H9 (cell line): ENCODE results near the gene CTNNBL1. TPM values are rescaled to one million over a fixed set of nuclear protein-coding genes. Genes with fewer than 3 reads are reported as not detected.

ENCODE experiments used
- DNase-seq: peaks from one replicate; pipeline ENCODE4 v3.0.0-alpha.2; 2017
- H2AFZ ChIP-seq: one replicate; pipeline ENCODE4 v1.6.1; 2013; ENCODE audit warnings: mild to moderate bottlenecking, low read length, control low read depth, moderate library complexity
- H2AK5ac ChIP-seq: 2 replicates; pipeline ENCODE4 v1.6.1; 2013; ENCODE audit warnings: low read length, control low read depth, mixed read lengths; ENCODE audit not compliant: insufficient read length
- H2BK120ac ChIP-seq: one replicate; pipeline ENCODE4 v1.6.1; 2013; ENCODE audit warnings: low read depth, mild to moderate bottlenecking, low read length, control low read depth, inconsistent platforms; ENCODE audit not compliant: poor library complexity, severe bottlenecking
- H2BK12ac ChIP-seq: 2 replicates; pipeline ENCODE4 v1.6.1; 2013; ENCODE audit warnings: low read length, control low read depth, mixed read lengths, low read depth; ENCODE audit not compliant: insufficient read length
- H2BK15ac ChIP-seq: 2 replicates; pipeline ENCODE4 v1.6.1; 2013; ENCODE audit warnings: low read depth, low read length, control low read depth
- H2BK20ac ChIP-seq: one replicate; pipeline ENCODE4 v1.6.1; 2013; ENCODE audit warnings: low read depth, mild to moderate bottlenecking, low read length, control low read depth, inconsistent platforms; ENCODE audit not compliant: poor library complexity, severe bottlenecking
- H2BK5ac ChIP-seq: 2 replicates; pipeline ENCODE4 v1.6.1; 2013; ENCODE audit warnings: low read length, control low read depth, mixed read lengths; ENCODE audit not compliant: insufficient read length
- H3K14ac ChIP-seq: 2 replicates; pipeline ENCODE4 v1.6.1; 2013; ENCODE audit warnings: low read length, control low read depth; ENCODE audit not compliant: insufficient read depth
- H3K18ac ChIP-seq: 2 replicates; pipeline ENCODE4 v1.6.1; 2013; ENCODE audit warnings: low read depth, mild to moderate bottlenecking, mixed read lengths, low read length, control low read depth; ENCODE audit not compliant: insufficient read length
- H3K23ac ChIP-seq: 2 replicates; pipeline ENCODE4 v1.6.1; 2013; ENCODE audit warnings: low read length, control low read depth, mixed read lengths, low read depth; ENCODE audit not compliant: insufficient read length
- H3K23me2 ChIP-seq: 2 replicates; pipeline ENCODE4 v1.6.1; 2013; ENCODE audit warnings: low read depth, mild to moderate bottlenecking, mixed read lengths, low read length, control low read depth; ENCODE audit not compliant: insufficient read length, poor library complexity, severe bottlenecking
- H3K27ac ChIP-seq: 2 replicates; pipeline ENCODE4 v1.5.1; 2013; ENCODE audit warnings: low read length, control low read depth, mixed read lengths, low read depth; ENCODE audit not compliant: insufficient read length
- H3K27me3 ChIP-seq: 2 replicates; pipeline ENCODE4 v1.6.1; 2013; ENCODE audit warnings: low read length, control low read depth, inconsistent platforms; ENCODE audit not compliant: insufficient read depth
- H3K4ac ChIP-seq: 2 replicates; pipeline ENCODE4 v1.6.1; 2013; ENCODE audit warnings: low read depth, mild to moderate bottlenecking, control low read depth, inconsistent platforms, low read length, moderate library complexity
- H3K4me1 ChIP-seq: 2 replicates; pipeline ENCODE4 v1.6.1; 2013; ENCODE audit warnings: low read length, control low read depth, inconsistent platforms; ENCODE audit not compliant: insufficient read depth
- H3K4me2 ChIP-seq: 2 replicates; pipeline ENCODE4 v1.6.1; 2013; ENCODE audit warnings: low read length, control low read depth, mixed read lengths; ENCODE audit not compliant: insufficient read length, insufficient read depth
- H3K56ac ChIP-seq: 2 replicates; pipeline ENCODE4 v1.6.1; 2013; ENCODE audit warnings: low read depth, mild to moderate bottlenecking, mixed read lengths, low read length, control low read depth; ENCODE audit not compliant: insufficient read length
- H3K79me1 ChIP-seq: 2 replicates; pipeline ENCODE4 v1.6.1; 2013; ENCODE audit warnings: low read depth, mild to moderate bottlenecking, moderate library complexity, low read length, control low read depth, inconsistent platforms; ENCODE audit not compliant: insufficient read depth, poor library complexity, severe bottlenecking
- H3K79me2 ChIP-seq: 2 replicates; pipeline ENCODE4 v1.6.1; 2013; ENCODE audit warnings: low read length, control low read depth, inconsistent platforms; ENCODE audit not compliant: insufficient read depth
- H3K9ac ChIP-seq: 2 replicates; pipeline ENCODE4 v1.6.1; 2013; ENCODE audit warnings: low read length, control low read depth, mixed read lengths; ENCODE audit not compliant: insufficient read length; ENCODE audit errors: extremely low read depth
- H3K9me3 ChIP-seq: one replicate; pipeline ENCODE4 v1.6.1; 2013; ENCODE audit warnings: low read depth, low read length, inconsistent platforms; ENCODE audit not compliant: control insufficient read depth
- H3T11ph ChIP-seq: one replicate; pipeline ENCODE4 v1.6.1; 2013; ENCODE audit warnings: mild to moderate bottlenecking, low read length, control low read depth, inconsistent platforms
- H4K20me1 ChIP-seq: one replicate; pipeline ENCODE4 v1.6.1; 2013; ENCODE audit not compliant: control insufficient read depth, insufficient read length, insufficient read depth
- H4K5ac ChIP-seq: 2 replicates; pipeline ENCODE4 v1.6.1; 2013; ENCODE audit warnings: low read depth, mild to moderate bottlenecking, mixed read lengths, low read length, control low read depth; ENCODE audit not compliant: insufficient read length
- H4K8ac ChIP-seq: replicated peaks from 2 replicates; pipeline ENCODE4 v1.6.1; 2013; ENCODE audit warnings: low read length, control low read depth, mixed read lengths, low read depth; ENCODE audit not compliant: insufficient read length
- H4K91ac ChIP-seq: 2 replicates; pipeline ENCODE4 v1.6.1; 2013; ENCODE audit warnings: low read depth, mild to moderate bottlenecking, moderate library complexity, mixed read lengths, low read length, control low read depth; ENCODE audit not compliant: insufficient read length
- H3K27ac Mint-ChIP-seq, 3 experiments: 2 replicates in 2 of 3; 3 replicates in 1 of 3; pipeline ENCODE4 v1.8.0; 2020 to 2021; ENCODE audit warnings: mixed read lengths in 3 of 3, mild to moderate bottlenecking in 1 of 3, moderate library complexity in 1 of 3
- H3K27me3 Mint-ChIP-seq: 2 replicates; pipeline ENCODE4 v1.8.0; 2021; ENCODE audit warnings: low read depth, mild to moderate bottlenecking, moderate library complexity, mixed read lengths
- H3K36me3 Mint-ChIP-seq, 3 experiments: 2 replicates in 2 of 3; 3 replicates in 1 of 3; pipeline ENCODE4 v1.8.0; 2020 to 2021; ENCODE audit warnings: low read depth in 3 of 3, mixed read lengths in 3 of 3; ENCODE audit not compliant: insufficient read depth in 1 of 3
- H3K4me1 Mint-ChIP-seq, 2 experiments: 2 replicates each; pipeline ENCODE4 v1.8.0; 2020; ENCODE audit warnings: mixed read lengths in 2 of 2
- H3K4me3 Mint-ChIP-seq, 2 experiments: 2 replicates in 1 of 2; 3 replicates in 1 of 2; pipeline ENCODE4 v1.8.0; 2020 to 2021; ENCODE audit warnings: mild to moderate bottlenecking in 2 of 2, mixed read lengths in 2 of 2, moderate library complexity in 1 of 2
- H3K9me3 Mint-ChIP-seq, 2 experiments: 2 replicates in 1 of 2; 3 replicates in 1 of 2; pipeline ENCODE4 v1.8.0; 2020; ENCODE audit warnings: mild to moderate bottlenecking in 2 of 2, mixed read lengths in 2 of 2, moderate library complexity in 1 of 2
- WGBS: extraction: QIAGEN DNeasy Blood & Tissue Kit; methylation state at CpG from one replicate; pipeline ENCODE4 v1.1.7; 2013; ENCODE audit warnings: missing lambda C conversion rate, low lambda C conversion rate, mixed read lengths; ENCODE audit not compliant: insufficient read length; ENCODE audit errors: extremely low coverage; 5-methylcytosine and 5-hydroxymethylcytosine counted together
- total RNA-seq: library from RNA; stranded (reverse); gene quantifications from 2 replicates; pipeline ENCODE4 v1.2.1, GENCODE V29; 2021
- TF ChIP-seq, protein P1 (sequence below): fragments of 200-600 bp; sonication (generic); conservative IDR thresholded peaks from 3 replicates; pipeline ENCODE4 v1.8.0; 2021; ENCODE audit warnings: antibody characterized with exemption, mild to moderate bottlenecking

The CTNNBL1 gene
- total RNA-seq, 1 experiment from 2014 or later: 67.2 TPM

DNA sequence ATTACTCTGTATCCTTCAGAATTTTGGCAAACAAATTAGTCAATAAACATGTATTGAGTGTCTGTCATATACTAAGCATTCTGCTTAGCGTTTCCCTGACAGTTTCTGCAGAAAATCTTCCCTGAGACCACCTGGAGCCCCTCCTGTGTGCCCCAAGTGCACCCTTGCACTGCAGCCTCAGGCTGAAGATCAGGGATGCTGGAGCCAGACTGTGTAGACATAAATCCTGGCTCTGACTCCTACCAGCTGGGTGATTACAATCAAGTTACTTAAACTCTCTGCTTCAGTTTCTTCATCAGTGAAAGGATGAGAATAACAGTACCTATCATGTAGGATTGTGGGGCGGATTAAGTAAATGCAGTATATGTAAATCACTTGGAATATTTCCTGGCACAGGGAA lies 155.7 kb downstream of the CTNNBL1 start:
- no CpG with 5 or more reads among the region's 2 CpGs for WGBS
- TF ChIP-seq, protein P1, sequence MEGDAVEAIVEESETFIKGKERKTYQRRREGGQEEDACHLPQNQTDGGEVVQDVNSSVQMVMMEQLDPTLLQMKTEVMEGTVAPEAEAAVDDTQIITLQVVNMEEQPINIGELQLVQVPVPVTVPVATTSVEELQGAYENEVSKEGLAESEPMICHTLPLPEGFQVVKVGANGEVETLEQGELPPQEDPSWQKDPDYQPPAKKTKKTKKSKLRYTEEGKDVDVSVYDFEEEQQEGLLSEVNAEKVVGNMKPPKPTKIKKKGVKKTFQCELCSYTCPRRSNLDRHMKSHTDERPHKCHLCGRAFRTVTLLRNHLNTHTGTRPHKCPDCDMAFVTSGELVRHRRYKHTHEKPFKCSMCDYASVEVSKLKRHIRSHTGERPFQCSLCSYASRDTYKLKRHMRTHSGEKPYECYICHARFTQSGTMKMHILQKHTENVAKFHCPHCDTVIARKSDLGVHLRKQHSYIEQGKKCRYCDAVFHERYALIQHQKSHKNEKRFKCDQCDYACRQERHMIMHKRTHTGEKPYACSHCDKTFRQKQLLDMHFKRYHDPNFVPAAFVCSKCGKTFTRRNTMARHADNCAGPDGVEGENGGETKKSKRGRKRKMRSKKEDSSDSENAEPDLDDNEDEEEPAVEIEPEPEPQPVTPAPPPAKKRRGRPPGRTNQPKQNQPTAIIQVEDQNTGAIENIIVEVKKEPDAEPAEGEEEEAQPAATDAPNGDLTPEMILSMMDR: no peak

More for the DNA sequence above, 155.7 kb downstream of the CTNNBL1 start:
- Histone ChIP-seq H3K79me2 (no peaks in the 10 kb centered on the region), H3T11ph (no peak overlapping the region), H2BK5ac (no peak overlapping the region), H3K27me3 (no peaks in the 10 kb centered on the region), H3K23me2 (no peaks in the 10 kb centered on the region), H3K9ac (no peak overlapping the region), H3K18ac (no peak overlapping the region), H4K20me1 (no peaks in the 10 kb centered on the region), H2BK120ac (no peak overlapping the region), H3K23ac (no peak overlapping the region), H2BK20ac (no peak overlapping the region), H3K4me2 (no peak overlapping the region), H4K8ac (no peak overlapping the region), H2AK5ac (no peak overlapping the region), H3K4me1 (peaks cover 1% of the 10 kb centered on the region; the same call in 1 of the 2 replicates), H3K79me1 (no peaks in the 10 kb centered on the region), H3K27ac (no peak overlapping the region), H2BK15ac (no peak overlapping the region), H3K14ac (no peak overlapping the region), H4K5ac (no peak overlapping the region), H2AFZ (no peak overlapping the region), H3K56ac (no peak overlapping the region), H3K9me3 (no peaks in the 10 kb centered on the region), H3K4ac (no peak overlapping the region), H4K91ac (no peak overlapping the region), H2BK12ac (no peak overlapping the region)
- H3K27me3 Mint-ChIP-seq: no peaks in the 10 kb centered on the region
- peaks cover 26 to 30% of the 10 kb centered on the region in 2 experiments for H3K4me1 Mint-ChIP-seq
- H3K27ac Mint-ChIP-seq: no peak overlapping the region
- H3K4me3 Mint-ChIP-seq: no peak overlapping the region
- H3K9me3 Mint-ChIP-seq: no peaks in the 10 kb centered on the region
- no peak for DNase-seq
- H3K36me3 Mint-ChIP-seq: peaks cover 0 to 2% (median 0%) of the 10 kb centered on the region in 3 experiments; a peak in 3 of 7 replicates
